Glomerular visceral epithelial cell (primary cell): Measurements from ENCODE around the gene RBBP9.
"Not testable (repeated sequence)": the region's sequence is repeated elsewhere in the genome, so short reads cannot be mapped to it uniquely, and the experiment has no call there.

Experiments used
- DNase-seq: peaks from one replicate; pipeline ENCODE4 v3.0.0-alpha.2; 2016; ENCODE audit errors: extremely low spot score

Gene RBBP9

DNA sequence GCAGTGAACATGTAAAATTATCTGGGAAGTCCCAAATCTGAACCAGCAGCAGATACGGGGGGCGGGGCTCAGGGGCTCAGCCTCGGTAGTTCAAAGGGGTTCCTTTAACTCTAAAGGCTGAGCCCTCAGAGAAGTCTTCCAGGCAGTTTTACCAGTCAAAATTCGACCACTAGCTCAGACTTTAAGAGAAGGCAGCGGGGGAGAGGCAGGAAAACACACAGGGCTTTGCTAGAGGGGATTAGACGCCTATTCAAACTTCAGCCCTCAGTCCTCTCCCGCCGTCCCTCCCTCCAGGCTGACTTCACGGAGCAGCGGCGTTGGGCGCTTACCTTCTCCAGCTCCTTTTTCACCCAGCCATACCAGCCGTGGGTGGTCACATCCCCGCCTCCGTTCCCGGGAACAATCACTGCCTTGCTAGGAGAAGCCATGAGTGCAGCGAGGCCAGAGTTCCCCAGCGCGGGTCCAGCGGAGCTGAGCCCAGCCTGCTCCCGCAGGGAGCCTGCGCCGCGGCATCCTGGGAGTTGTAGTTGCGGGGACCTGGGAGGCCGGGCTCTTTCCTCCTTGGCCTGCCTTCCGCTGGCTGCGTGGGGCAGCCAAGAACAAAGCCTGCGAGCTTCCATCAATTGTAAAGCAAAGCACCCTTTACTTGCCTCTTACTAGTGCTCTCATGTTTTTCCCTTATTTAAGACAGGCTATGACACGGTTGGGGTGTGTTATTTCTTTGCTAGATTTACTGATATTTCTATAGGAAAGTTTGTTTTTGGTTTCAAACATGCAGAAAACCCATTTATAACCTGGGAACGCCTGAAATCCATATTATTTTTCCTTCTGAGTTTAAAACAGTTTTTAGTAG lies at the start of gene RBBP9:
TSS of gene RBBP9 (minus strand) at position 486 of the 853 bp plus-strand sequence. CDS start at position 428, 58 bp downstream.
- DNase-seq: peak; percentile 85

- no peak for DNase-seq
Measured at GRCh38 chr20:18545566-18545965, 48.5 kb upstream of the RBBP9 start.

DNA sequence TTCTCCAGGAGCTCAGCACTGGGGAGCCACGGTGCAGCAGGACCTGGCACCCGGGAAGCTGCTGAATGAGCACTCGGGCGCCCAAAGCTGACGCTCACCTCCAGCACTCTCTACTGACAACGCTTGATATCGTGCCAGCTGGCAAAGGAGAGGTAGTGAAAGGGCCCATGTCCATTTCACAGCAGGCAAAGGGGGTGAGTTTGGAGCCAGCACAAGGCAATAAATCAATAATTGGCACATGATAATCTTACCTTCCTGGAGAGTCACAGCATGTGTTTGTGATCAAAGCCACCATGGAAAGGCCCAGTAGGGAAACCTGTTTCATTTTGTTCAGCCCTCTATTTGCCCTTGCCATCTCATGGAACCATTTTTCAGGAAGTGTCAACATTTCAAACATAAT lies 46.9 kb upstream of the RBBP9 start:
- DNase-seq: no peak

DNA sequence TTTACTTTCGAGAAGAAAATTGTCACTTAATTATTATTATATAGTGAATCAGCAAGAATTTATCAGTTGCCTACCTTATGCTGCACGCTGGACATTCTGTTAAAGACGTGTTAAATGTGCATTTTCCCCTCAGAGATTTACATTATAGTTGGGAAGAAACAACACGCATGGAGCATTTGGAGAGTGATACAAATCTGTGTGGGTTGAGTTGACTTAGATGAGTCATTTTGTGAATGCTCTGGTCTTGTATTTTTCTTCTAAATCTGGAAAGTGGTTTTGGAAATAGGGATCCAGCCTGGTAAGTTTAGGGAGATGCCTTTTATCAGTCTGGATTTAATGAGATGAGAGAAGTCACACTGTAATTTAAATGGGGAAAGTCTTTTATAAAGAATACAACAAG lies 46.2 kb upstream of the RBBP9 start:
- no peak for DNase-seq

- peak; percentile 78 for DNase-seq
Measured at GRCh38 chr20:18541741-18542140, 44.7 kb upstream of the RBBP9 start.

GRCh38 chr20:18537651-18538050 lies 40.6 kb upstream of the RBBP9 start:
- DNase-seq: peak; percentile 25

- no peak for DNase-seq
Measured at GRCh38 chr20:18533978-18534644, 37.1 kb upstream of the RBBP9 start.

DNA sequence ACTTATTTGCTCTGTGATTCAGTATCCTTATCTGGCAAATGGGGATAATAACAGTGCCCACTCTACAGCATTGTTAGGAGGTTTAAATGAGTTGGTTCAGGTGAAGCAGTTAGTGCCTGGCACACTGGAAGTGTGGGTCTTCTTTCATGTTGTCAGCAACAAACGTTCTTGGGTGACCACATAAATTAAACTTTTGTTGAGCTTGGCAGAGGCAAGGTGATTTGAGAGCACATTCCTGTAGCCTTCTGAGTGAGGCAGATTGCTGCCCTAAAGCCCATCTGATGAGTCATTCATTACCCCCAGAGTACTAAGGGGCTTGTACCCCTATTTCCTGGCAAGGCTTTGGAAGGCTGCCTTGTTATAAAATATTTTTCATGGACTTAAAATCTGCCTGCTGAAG lies 36.5 kb upstream of the RBBP9 start:
- DNase-seq: peak; percentile 48

- no peak for DNase-seq
Measured at GRCh38 chr20:18532626-18533025, 35.6 kb upstream of the RBBP9 start.

DNA sequence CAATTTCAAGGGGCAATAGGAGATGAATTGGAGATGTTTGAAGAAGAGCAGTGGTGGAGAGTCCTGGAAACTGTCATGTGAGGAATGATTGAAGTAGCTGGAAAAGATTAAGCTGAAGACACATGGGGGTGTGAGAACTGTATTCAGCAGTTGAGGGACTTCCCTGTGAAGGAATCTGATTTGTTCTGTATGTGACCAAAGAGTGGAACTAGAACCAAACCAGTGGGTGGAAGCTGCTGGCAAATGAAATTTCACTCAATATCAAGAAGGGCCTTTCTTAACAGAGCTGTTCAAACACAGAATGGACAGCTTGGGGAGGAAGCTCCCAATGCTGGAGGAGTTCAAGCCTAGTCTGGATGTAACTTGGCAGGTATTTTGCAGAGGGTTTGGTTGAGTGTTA lies 32.0 kb upstream of the RBBP9 start:
- DNase-seq: no peak

GRCh38 chr20:18527836-18528235 lies 30.8 kb upstream of the RBBP9 start:
- peak; percentile 40 for DNase-seq

DNA sequence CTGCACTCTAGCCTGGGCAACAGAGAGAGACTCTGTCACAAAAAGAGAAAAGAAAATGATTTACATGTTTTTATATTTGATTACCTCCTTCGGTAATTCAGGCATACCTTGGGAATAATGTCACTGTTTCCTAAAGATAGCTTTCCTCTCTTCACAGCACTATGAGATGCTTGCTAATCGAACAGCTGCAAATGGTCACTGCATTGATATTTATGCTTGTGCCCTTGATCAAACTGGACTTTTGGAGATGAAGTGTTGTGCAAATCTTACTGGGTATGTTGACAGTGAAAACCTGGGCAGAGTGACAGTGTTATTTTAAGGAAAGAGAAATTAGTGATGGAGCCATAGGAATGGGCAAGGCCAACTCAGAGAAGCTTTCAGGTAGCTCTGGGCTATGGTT lies 30.3 kb upstream of the RBBP9 start:
- no peak for DNase-seq

DNA sequence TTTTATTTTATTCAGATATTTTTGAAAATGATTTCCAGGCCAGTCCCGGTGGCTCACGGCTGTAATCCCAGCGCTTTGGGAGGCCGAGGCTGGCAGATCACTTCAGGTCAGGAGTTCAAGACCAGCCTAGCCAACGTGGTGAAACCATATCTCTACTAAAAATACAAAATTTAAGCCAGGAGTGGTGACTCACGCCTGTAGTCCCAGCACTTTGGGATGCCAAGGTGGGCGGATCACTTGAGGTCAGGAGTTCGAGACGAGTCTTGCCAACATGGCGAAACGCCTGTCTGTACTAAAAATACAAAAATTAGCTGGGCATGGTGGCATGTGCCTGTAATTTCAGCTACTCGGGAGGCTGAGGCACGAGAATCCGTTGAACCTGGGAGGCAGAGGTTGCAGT lies 29.7 kb upstream of the RBBP9 start:
- not testable (repeated sequence) for DNase-seq

DNA sequence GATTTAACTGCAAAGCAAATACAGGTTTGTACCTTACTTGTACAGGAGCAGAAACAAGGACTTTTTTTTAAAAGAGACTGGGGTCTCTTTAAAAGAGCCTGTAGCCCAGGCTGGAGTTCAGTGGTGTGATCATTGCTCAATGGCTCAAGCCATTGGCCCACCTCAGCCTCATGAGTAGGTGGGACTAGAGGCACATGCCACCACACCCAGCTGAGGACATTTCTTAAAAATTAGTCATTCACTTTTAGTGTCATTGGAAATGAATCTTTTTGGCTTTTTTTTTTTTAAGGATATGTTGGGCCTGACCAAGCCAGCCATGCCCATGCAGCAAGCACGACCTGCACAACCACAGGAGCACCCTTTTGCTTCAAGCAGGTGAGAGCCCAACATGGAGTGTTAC lies 27.6 kb upstream of the RBBP9 start:
- DNase-seq: peak; percentile 54

DNA sequence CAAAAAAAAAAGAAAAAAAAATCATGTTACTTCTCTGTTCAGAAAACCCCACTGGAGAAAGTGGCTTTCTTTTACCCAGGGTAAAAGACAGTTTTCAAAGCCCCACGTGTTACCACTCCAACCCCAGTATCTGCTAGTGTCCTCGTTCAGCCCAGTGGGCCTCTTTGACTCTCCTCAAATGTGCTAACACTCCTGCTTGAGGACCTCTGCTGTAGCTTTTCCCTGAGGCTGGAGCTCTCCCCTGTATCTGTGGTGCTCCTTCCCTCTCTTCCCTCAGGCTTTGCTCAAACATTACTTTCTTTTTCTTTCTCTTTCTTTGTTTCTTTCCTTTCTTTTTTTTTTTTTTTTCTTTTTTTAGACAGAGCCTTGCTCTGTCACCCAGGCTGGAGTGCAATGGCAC lies 26.0 kb upstream of the RBBP9 start:
- no peak for DNase-seq

DNA sequence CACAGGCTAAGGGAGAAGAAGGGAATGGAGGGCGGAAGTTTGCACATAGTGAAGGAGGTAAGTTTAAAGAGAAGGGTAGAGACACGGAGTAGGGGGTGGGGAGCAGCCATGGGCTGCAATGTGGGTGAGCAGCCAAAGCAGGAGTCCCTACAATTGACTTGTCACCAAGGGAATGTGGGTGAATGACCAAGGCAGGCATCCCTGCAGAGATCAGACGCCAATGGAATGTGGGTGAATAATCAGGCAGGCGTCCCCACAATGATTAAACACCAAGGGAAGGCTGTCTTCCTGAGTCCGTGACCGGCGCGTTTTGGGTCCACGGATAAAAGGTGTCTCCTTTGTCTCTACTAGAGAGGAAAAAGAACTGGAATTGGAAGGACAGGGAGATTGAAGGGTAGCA lies 25.0 kb upstream of the RBBP9 start:
- DNase-seq: peak; percentile 62

- no peak for DNase-seq
Measured at GRCh38 chr20:18515973-18516372, 18.9 kb upstream of the RBBP9 start.

GRCh38 chr20:18514127-18514526 lies 17.1 kb upstream of the RBBP9 start:
- no peak for DNase-seq

GRCh38 chr20:18513208-18513607 lies 16.2 kb upstream of the RBBP9 start:
- DNase-seq: no peak

GRCh38 chr20:18511571-18511970 lies 14.5 kb upstream of the RBBP9 start:
- no peak for DNase-seq

DNA sequence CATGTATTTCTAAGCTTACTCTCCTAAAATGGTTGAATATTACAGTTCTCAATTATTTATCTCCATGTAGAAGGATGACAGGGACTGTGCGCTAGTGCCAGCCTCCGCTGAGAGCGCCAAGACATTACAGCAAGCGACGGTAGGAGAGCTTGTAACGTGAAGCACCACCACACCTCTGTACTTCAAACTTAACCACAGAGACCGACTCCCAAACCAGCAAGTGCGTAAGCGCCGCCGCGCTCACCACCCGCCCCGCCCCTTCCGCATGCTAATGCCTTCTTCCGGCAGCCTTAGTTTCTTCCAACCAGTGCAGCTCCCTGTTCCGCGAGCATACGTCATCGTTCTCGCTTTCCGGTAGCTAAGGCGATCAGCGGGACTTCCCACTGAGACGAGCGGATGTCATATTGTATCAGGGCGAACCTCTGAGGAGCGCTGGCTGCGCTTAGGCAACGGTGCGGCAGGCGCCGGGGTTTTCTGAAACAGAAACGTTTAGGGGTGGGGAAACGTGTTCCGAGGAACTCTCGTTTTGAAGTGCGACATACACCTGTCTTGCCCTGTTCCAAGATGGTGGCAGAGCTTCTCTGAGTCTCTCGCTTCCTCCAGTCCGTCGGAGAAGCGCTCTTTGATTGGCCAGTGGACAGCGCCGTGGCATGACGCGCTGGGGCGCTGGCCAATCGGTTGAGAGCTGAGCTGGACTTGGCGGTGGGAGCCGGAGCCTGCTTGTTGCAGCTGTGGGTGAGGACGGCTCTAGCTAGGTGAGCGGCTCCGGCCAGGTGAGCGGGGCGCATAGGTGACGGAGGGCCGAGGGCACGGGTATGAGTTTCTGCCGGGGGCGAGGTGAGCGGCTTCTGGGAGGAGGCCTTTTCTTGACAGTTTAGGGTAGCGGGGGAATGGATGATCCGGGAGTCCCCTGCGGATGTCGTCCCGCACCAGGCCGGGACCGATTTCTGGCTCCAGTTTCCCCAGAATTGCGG lies 10.5 kb upstream of the RBBP9 start, which contains the start of gene SEC23B:
TSS of gene SEC23B (plus strand) at position 723 of the 974 bp plus-strand sequence. CDS start 2,896 bp downstream, outside the sequence.
- DNase-seq: peak; percentile 97

- DNase-seq: no peak
Measured at GRCh38 chr20:18506744-18507143, 9.7 kb upstream of the RBBP9 start.
